ENCODE measurements around the gene KRT9. TPM values are rescaled to one million over a fixed set of nuclear protein-coding genes. Genes with fewer than 3 reads are reported as not detected.
A peak's percentile ranks its signal among the peaks of the same experiment; 100 is the strongest.

KRT9 gene
- total RNA-seq, 2 experiments from 2014 or later = not detected

DNA sequence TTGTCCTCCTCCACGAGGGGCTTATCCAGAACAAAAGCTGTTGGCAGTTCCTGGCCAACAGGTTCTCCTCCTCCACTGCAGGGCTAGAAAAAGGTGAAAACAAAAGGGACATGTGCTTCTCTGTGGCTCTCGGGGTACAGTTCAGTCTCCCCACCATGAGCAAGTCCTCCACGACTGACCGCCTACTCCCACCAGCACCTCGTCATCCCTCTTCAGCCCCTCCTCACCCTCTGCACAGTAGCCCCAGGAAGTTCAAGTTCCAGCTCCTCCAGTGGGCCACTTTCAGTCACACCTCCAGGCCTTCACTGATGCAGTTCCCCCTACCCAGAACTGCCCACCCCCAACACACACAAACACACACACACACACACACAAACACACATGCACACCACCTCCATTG lies 19.4 kb downstream of the KRT9 start:
- peaks cover 19% of the 10 kb centered on the region for H3K4me1 Mint-ChIP-seq (ENCODE audit: low read depth)
- ChIA-PET CTCF (interaction anchor here (1.5 to 8.2 kb wide), 3 partner anchors 27 to 112 kb away, joined by 3 to 190 read pairs (median 156); no protein-coding TSS in a partner anchor), POLR2A (interaction anchor here (1.1 kb wide), 2 partner anchors 12 to 110 kb away, joined by 3 to 4 read pairs; no protein-coding TSS in a partner anchor)
- H3K27me3 Mint-ChIP-seq = peaks cover 6% of the 10 kb centered on the region
- intact Hi-C loops (cut with micrococcal nuclease) = no loop called here
- no peak overlapping the region for H3K4me3 Mint-ChIP-seq
- H3K27ac Mint-ChIP-seq = no peak overlapping the region
- DNase-seq (no peak), ATAC-seq (no peak)
- peaks cover under 1% of the 10 kb centered on the region for H3K9me3 Mint-ChIP-seq
- no peaks in the 10 kb centered on the region for H3K36me3 Mint-ChIP-seq (ENCODE audit: low read depth)
- TF ChIP-seq, protein P1, sequence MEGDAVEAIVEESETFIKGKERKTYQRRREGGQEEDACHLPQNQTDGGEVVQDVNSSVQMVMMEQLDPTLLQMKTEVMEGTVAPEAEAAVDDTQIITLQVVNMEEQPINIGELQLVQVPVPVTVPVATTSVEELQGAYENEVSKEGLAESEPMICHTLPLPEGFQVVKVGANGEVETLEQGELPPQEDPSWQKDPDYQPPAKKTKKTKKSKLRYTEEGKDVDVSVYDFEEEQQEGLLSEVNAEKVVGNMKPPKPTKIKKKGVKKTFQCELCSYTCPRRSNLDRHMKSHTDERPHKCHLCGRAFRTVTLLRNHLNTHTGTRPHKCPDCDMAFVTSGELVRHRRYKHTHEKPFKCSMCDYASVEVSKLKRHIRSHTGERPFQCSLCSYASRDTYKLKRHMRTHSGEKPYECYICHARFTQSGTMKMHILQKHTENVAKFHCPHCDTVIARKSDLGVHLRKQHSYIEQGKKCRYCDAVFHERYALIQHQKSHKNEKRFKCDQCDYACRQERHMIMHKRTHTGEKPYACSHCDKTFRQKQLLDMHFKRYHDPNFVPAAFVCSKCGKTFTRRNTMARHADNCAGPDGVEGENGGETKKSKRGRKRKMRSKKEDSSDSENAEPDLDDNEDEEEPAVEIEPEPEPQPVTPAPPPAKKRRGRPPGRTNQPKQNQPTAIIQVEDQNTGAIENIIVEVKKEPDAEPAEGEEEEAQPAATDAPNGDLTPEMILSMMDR (IDR thresholded peaks at IDR 0.05) = no peak

DNA sequence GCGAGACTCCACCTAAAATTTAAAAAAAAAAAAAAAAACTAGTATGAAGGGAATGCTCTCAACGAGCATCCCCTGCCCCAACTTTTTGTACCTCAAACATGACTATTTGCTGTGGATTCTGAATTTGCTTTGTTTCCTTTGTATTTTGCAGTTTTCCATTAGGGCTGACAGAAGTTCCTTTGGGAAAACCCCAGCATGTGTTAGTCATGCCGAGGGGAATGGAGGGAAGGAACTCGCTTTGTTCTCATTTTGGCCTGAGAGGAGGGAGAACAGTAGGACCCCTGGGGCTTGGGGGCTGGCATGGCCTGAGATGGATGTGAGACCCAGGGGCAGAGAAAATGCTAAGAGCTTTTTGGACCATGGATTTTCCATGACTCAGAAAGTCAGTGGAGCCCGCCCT lies 20.5 kb downstream of the KRT9 start:
- Mint-ChIP-seq H3K27ac (no peak overlapping the region), H3K9me3 (peaks cover 10% of the 10 kb centered on the region), H3K36me3 (ENCODE audit: low read depth) (no peaks in the 10 kb centered on the region), H3K27me3 (peaks cover 4% of the 10 kb centered on the region), H3K4me3 (no peak overlapping the region), H3K4me1 (ENCODE audit: low read depth) (peaks cover 20% of the 10 kb centered on the region)
- ATAC-seq (no peak), DNase-seq (no peak)
- ChIA-PET CTCF (interaction anchor here (1.5 to 8.2 kb wide), 5 partner anchors 13 to 696 kb away, joined by 3 to 190 read pairs (median 45); no protein-coding TSS in a partner anchor), POLR2A (no interaction called here)
- TF ChIP-seq, protein P1 (IDR thresholded peaks at IDR 0.05) = no peak
- intact Hi-C loops (cut with micrococcal nuclease) = no loop called here

GRCh38 chr17:41549596-41550039 lies 22.2 kb downstream of the KRT9 start:
- Mint-ChIP-seq H3K4me3 (no peak overlapping the region), H3K27ac (no peak overlapping the region), H3K4me1 (ENCODE audit: low read depth) (peaks cover 20% of the 10 kb centered on the region), H3K27me3 (peaks cover 2% of the 10 kb centered on the region), H3K36me3 (ENCODE audit: low read depth) (no peaks in the 10 kb centered on the region), H3K9me3 (peaks cover 10% of the 10 kb centered on the region)
- intact Hi-C loops (cut with micrococcal nuclease) = loop anchor here (1.0 kb wide), 1 partner anchor 99 kb away; no protein-coding TSS in a partner anchor
- ChIA-PET POLR2A (interaction anchor here (1.0 to 3.5 kb wide), 3 partner anchors 64 to 101 kb away, joined by 3 to 16 read pairs (median 3); no protein-coding TSS in a partner anchor), CTCF (interaction anchor here (0.7 to 8.2 kb wide), 70 partner anchors 9 to 934 kb away, joined by 3 to 190 read pairs (median 5); partner anchors contain the start of genes JUP, KRT13, KRT14 and KRT17)
- TF ChIP-seq, protein P1 (IDR thresholded peaks at IDR 0.05) = no peak
- ATAC-seq (no peak), DNase-seq (no peak)

DNA sequence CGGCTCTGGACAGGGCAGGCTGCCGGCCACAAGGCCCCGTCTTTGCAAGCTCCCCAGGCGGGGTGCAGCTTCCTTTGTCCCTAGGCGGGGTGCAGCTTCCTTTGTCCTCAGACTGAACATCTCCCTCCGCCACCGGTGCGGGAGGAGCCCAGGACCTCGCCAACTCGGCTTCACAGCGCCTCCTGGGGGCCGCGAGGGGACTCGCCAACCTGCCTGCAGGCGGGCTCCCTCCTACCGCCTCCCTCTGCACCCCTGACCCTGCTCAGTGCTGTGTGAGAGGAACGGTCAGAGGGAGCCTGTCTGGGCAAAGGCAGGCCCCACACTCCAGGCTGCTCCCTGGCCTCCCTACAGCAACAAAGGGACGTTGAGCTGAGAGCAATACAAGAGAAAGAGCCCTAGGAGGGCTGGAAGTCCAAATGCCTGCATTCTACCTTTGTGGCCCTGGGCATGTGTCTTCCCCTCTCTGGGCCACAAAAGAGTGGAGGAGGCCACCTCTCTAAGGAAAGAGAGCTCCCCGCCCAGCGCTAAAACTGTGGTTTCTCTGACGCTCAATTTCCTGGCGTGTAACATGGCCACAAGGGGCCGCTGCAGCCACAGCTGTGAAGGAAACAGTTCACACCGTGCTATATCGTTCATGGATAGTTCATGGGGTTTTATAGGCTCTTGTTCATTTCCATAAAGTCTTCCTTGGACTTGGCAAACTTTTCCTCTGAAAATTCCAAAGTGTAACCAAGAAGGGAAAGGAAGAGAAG lies 22.8 kb downstream of the KRT9 start:
- H3K4me1 Mint-ChIP-seq (ENCODE audit: low read depth) = peaks cover 20% of the 10 kb centered on the region
- H3K9me3 Mint-ChIP-seq = peaks cover 10% of the 10 kb centered on the region
- peak overlapping the region; percentile 70 for H3K27ac Mint-ChIP-seq
- intact Hi-C loops (cut with micrococcal nuclease) = loop anchor here (1.0 kb wide), 1 partner anchor 99 kb away; no protein-coding TSS in a partner anchor
- peaks cover 2% of the 10 kb centered on the region for H3K27me3 Mint-ChIP-seq
- CTCF ChIA-PET = interaction anchor here (0.6 to 8.2 kb wide), 88 partner anchors 9 to 934 kb away, joined by 3 to 190 read pairs (median 4); partner anchors contain the start of genes JUP, KRT13, KRT14 and KRT17
- DNase-seq (peak; percentile 93), ATAC-seq (peak; percentile 86)
- POLR2A ChIA-PET = interaction anchor here (1.0 to 3.5 kb wide), 5 partner anchors 10 to 117 kb away, joined by 3 to 16 read pairs (median 3); no protein-coding TSS in a partner anchor
- H3K36me3 Mint-ChIP-seq (ENCODE audit: low read depth) = no peaks in the 10 kb centered on the region
- peak overlapping the region; percentile 24 for H3K4me3 Mint-ChIP-seq
- TF ChIP-seq, protein P1 (IDR thresholded peaks at IDR 0.05) = peak; percentile 98
